Measurements from ENCODE around the gene COL23A1. TPM values are rescaled to one million over a fixed set of nuclear protein-coding genes. Genes with fewer than 3 reads are reported as not detected.
A peak's percentile ranks its signal among the peaks of the same experiment; 100 is the strongest.

COL23A1 gene
- total and polyA plus RNA-seq, 2 donors (not counting 1 experiment from before 2014, with no cell fraction given) = not detected

DNA sequence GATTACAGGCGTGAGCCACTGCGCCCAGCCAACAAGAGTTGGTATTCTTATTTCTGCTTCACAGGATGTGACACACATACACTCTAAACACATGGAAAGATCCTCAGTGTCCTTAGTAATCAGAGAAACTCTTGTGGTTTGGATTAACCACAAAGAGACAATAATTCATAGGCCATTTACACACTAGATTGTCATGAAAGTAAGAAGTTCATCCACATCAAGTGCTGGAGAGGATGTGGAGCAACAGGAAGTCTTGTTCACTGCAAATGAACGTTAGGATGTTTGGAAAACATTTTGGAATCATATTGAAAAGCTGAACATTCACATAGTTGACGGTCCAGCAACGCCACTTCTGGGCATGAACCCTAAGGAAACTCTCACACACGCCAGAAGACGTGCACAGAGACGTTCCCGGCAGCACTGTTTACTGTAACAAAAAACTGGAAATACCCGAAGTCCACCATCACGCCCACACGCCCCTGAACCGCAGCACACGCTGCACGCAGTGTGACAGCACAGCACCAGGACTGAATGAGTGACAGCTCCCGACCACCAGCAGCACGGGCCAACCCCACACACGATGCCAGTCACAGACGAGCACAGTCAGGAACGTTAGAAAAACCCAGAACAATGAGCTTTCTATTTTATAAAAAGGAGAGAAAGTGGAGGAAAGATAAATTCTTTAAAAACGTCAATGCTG lies 87.6 kb downstream of the COL23A1 start:
- no peaks in the 10 kb centered on the region for H3K79me2 ChIP-seq (ENCODE audit: control insufficient read depth, insufficient read depth, low read length)
- no peak for TF ChIP-seq EZH2 (IDR thresholded peaks at IDR 0.05; ENCODE audit: low read length, missing control alignments)
- TF ChIP-seq, protein P1, sequence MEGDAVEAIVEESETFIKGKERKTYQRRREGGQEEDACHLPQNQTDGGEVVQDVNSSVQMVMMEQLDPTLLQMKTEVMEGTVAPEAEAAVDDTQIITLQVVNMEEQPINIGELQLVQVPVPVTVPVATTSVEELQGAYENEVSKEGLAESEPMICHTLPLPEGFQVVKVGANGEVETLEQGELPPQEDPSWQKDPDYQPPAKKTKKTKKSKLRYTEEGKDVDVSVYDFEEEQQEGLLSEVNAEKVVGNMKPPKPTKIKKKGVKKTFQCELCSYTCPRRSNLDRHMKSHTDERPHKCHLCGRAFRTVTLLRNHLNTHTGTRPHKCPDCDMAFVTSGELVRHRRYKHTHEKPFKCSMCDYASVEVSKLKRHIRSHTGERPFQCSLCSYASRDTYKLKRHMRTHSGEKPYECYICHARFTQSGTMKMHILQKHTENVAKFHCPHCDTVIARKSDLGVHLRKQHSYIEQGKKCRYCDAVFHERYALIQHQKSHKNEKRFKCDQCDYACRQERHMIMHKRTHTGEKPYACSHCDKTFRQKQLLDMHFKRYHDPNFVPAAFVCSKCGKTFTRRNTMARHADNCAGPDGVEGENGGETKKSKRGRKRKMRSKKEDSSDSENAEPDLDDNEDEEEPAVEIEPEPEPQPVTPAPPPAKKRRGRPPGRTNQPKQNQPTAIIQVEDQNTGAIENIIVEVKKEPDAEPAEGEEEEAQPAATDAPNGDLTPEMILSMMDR (conservative IDR thresholded peaks at IDR 0.05 in 1 of 2, IDR thresholded peaks at IDR 0.05 in 1 of 2; ENCODE audit: low read depth in 1 of 2, low read length in 2 of 2) = no peak
- H3K9ac ChIP-seq (ENCODE audit: insufficient read depth, low read length) = no peak overlapping the region
- H3K36me3 ChIP-seq (ENCODE audit: control insufficient read depth, insufficient read depth, low read length) = no peaks in the 10 kb centered on the region
- H3K4me3 ChIP-seq (replicated peaks in 1 of 4; ENCODE audit: control extremely low read depth in 1 of 4, insufficient read depth in 1 of 4, low read depth in 3 of 4, low read length in 4 of 4) = no peak overlapping the region
- no peak overlapping the region for H2AFZ ChIP-seq (ENCODE audit: low read length)
- no peaks in the 10 kb centered on the region for H3K9me3 ChIP-seq (ENCODE audit: control insufficient read depth, insufficient read depth, low read depth, low read length)
- DNase-seq (ENCODE audit: low read depth in 2 of 2) = peak in 1 of 2 donors; percentile 5
- no peak overlapping the region for H3K27ac ChIP-seq (ENCODE audit: insufficient read depth, low read length)
- no peaks in the 10 kb centered on the region for H4K20me1 ChIP-seq (ENCODE audit: control insufficient read depth, extremely low read depth, insufficient read depth, low read length)
- no peak overlapping the region for H3K4me2 ChIP-seq (ENCODE audit: extremely low read depth, insufficient read depth, low read length)
- no peaks in the 10 kb centered on the region for H3K27me3 ChIP-seq (ENCODE audit: control insufficient read depth, insufficient read depth, low read length)
- no peaks in the 10 kb centered on the region for H3K4me1 ChIP-seq (ENCODE audit: control insufficient read depth, extremely low read depth, insufficient read depth, low read length)

DNA sequence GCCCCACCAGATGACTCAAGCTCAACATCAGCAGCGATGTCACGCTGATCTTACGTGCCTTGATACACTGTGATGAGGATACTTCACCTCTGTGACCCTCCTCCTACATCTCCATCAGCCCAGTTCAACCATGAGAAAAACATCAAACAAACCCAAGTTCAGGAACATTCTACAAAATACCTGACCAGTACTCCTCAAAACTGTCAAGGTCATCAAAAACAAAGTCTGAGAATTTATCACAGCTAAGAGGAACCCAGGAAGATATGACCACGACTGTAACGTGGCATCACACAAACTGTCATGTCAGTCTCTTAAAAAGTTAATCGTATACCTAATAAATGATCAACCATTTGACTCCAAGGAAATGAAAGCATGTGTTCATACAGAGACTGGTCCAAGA lies 90.8 kb downstream of the COL23A1 start:
- H3K4me3 ChIP-seq (replicated peaks in 1 of 4; ENCODE audit: control extremely low read depth in 1 of 4, insufficient read depth in 1 of 4, low read depth in 3 of 4, low read length in 4 of 4) = no peak overlapping the region
- no peak overlapping the region for H3K4me2 ChIP-seq (ENCODE audit: extremely low read depth, insufficient read depth, low read length)
- TF ChIP-seq, protein P1 (conservative IDR thresholded peaks at IDR 0.05 in 1 of 2, IDR thresholded peaks at IDR 0.05 in 1 of 2; ENCODE audit: low read depth in 1 of 2, low read length in 2 of 2) = no peak
- TF ChIP-seq EZH2 (IDR thresholded peaks at IDR 0.05; ENCODE audit: low read length, missing control alignments) = no peak
- H3K79me2 ChIP-seq (ENCODE audit: control insufficient read depth, insufficient read depth, low read length) = no peaks in the 10 kb centered on the region
- no peak overlapping the region for H3K9ac ChIP-seq (ENCODE audit: insufficient read depth, low read length)
- DNase-seq (ENCODE audit: low read depth in 2 of 2) = no peak
- no peaks in the 10 kb centered on the region for H3K4me1 ChIP-seq (ENCODE audit: control insufficient read depth, extremely low read depth, insufficient read depth, low read length)
- no peaks in the 10 kb centered on the region for H3K27me3 ChIP-seq (ENCODE audit: control insufficient read depth, insufficient read depth, low read length)
- H3K27ac ChIP-seq (ENCODE audit: insufficient read depth, low read length) = no peak overlapping the region
- H4K20me1 ChIP-seq (ENCODE audit: control insufficient read depth, extremely low read depth, insufficient read depth, low read length) = no peaks in the 10 kb centered on the region
- H3K36me3 ChIP-seq (ENCODE audit: control insufficient read depth, insufficient read depth, low read length) = no peaks in the 10 kb centered on the region
- H3K9me3 ChIP-seq (ENCODE audit: control insufficient read depth, insufficient read depth, low read depth, low read length) = no peaks in the 10 kb centered on the region
- no peak overlapping the region for H2AFZ ChIP-seq (ENCODE audit: low read length)

DNA sequence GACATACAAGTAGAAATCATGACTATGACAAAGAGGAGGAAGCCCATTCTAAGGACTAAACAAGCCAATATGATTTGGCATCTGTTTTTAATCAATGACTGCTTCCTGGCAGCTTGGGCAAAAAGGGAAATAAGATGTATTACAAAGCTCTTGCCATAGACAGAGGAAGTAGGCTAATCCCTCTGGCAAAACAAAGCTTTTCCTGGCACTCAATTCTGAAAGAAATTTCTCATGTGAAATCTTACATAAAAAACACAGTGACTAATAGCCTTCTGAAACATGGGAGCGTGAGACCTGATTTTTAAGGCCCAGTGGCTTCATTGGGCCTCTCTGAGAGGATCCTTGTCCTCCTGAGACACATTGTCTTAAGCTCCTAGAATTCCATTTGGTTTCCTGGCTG lies 93.6 kb downstream of the COL23A1 start:
- Histone ChIP-seq H3K9ac (ENCODE audit: insufficient read depth, low read length) (no peak overlapping the region), H3K4me1 (ENCODE audit: control insufficient read depth, extremely low read depth, insufficient read depth, low read length) (no peaks in the 10 kb centered on the region), H3K27ac (ENCODE audit: insufficient read depth, low read length) (no peak overlapping the region), H3K4me2 (ENCODE audit: extremely low read depth, insufficient read depth, low read length) (no peak overlapping the region), H3K4me3 (replicated peaks in 1 of 4; ENCODE audit: control extremely low read depth in 1 of 4, insufficient read depth in 1 of 4, low read depth in 3 of 4, low read length in 4 of 4) (no peak overlapping the region), H3K27me3 (ENCODE audit: control insufficient read depth, insufficient read depth, low read length) (no peaks in the 10 kb centered on the region), H4K20me1 (ENCODE audit: control insufficient read depth, extremely low read depth, insufficient read depth, low read length) (no peaks in the 10 kb centered on the region), H2AFZ (ENCODE audit: low read length) (no peak overlapping the region), H3K79me2 (ENCODE audit: control insufficient read depth, insufficient read depth, low read length) (no peaks in the 10 kb centered on the region), H3K9me3 (ENCODE audit: control insufficient read depth, insufficient read depth, low read depth, low read length) (no peaks in the 10 kb centered on the region), H3K36me3 (ENCODE audit: control insufficient read depth, insufficient read depth, low read length) (no peaks in the 10 kb centered on the region)
- TF ChIP-seq, protein P1 (conservative IDR thresholded peaks at IDR 0.05 in 1 of 2, IDR thresholded peaks at IDR 0.05 in 1 of 2; ENCODE audit: low read depth in 1 of 2, low read length in 2 of 2) = no peak
- no peak for TF ChIP-seq EZH2 (IDR thresholded peaks at IDR 0.05; ENCODE audit: low read length, missing control alignments)
- DNase-seq (ENCODE audit: low read depth in 2 of 2) = no peak

All from fibroblast of lung (primary cell).